H1 (cell line): ENCODE results near the gene INVS. TPM values are rescaled to one million over a fixed set of nuclear protein-coding genes. Genes with fewer than 3 reads are reported as not detected.
"Not testable (repeated sequence)": the region's sequence is repeated elsewhere in the genome, so short reads cannot be mapped to it uniquely, and the experiment has no call there.

ENCODE experiments used
- CTCF ChIA-PET: fragments of 300-600 bp; sonication (Branson Sonifier 250); formaldehyde crosslinking; loops from one replicate; lab custom pipeline; 2021; ENCODE audit not compliant: partially characterized antibody; lab: Charles Lee
- POLR2A ChIA-PET: fragments of 300-600 bp; sonication (Branson Sonifier 250); formaldehyde crosslinking; loops from one replicate; lab custom pipeline; 2021; ENCODE audit warnings: inconsistent platforms; ENCODE audit not compliant: partially characterized antibody; lab: Charles Lee
- DNase-seq, 2 experiments: peaks; one replicate each; pipeline versions ENCODE4 v3.0.0 to v3.0.0-alpha.2; 2010 to 2022; ENCODE audit warnings: low spot score in 2 of 2, low read depth in 1 of 2, mixed read lengths in 1 of 2
- FAIRE-seq: peaks from 2 replicates; lab custom pipeline; 2011; peaks lifted over from hg19 to GRCh38; lab: Jason Lieb, UNC
- H2AFZ ChIP-seq: 2 replicates; pipeline ENCODE4 v1.8.1; 2012; ENCODE audit warnings: low read length, inconsistent platforms
- H2AK5ac ChIP-seq: 2 replicates; pipeline ENCODE4 v1.6.1; 2013; ENCODE audit warnings: low read depth, low read length
- H2BK120ac ChIP-seq: replicated peaks from 2 replicates; pipeline ENCODE3; 2013; ENCODE audit warnings: low read depth, low read length, inconsistent platforms
- H2BK12ac ChIP-seq: 2 replicates; pipeline ENCODE4 v1.6.1; 2013; ENCODE audit warnings: low read depth, low read length
- H2BK15ac ChIP-seq: 2 replicates; pipeline ENCODE4 v1.6.1; 2013; ENCODE audit warnings: low read length
- H2BK20ac ChIP-seq: 2 replicates; pipeline ENCODE4 v1.6.1; 2013; ENCODE audit warnings: low read length
- H2BK5ac ChIP-seq: 2 replicates; pipeline ENCODE4 v1.6.1; 2013; ENCODE audit warnings: low read depth, low read length
- H3K14ac ChIP-seq: 2 replicates; pipeline ENCODE4 v1.6.1; 2013; ENCODE audit warnings: inconsistent platforms; ENCODE audit not compliant: insufficient read length
- H3K18ac ChIP-seq: 2 replicates; pipeline ENCODE4 v1.6.1; 2013; ENCODE audit warnings: low read length; ENCODE audit errors: extremely low read depth
- H3K23ac ChIP-seq: 2 replicates; pipeline ENCODE4 v1.6.1; 2013; ENCODE audit warnings: inconsistent platforms; ENCODE audit not compliant: insufficient read length
- H3K23me2 ChIP-seq: 2 replicates; pipeline ENCODE4 v1.6.1; 2013; ENCODE audit warnings: low read depth, low read length
- H3K27ac ChIP-seq: 2 replicates; pipeline ENCODE4 v1.6.1; 2011; ENCODE audit warnings: low read depth, low read length, inconsistent platforms
- H3K27me3 ChIP-seq, 4 experiments: replicated peaks in 1 of 4; 1 replicate in 1 of 4; 2 replicates in 3 of 4; pipeline versions ENCODE4 v1.6.1 to v1.8.1; 2011 to 2013; ENCODE audit warnings: low read length in 3 of 4, mild to moderate bottlenecking in 3 of 4, inconsistent platforms in 2 of 4, mixed read lengths in 2 of 4, moderate library complexity in 1 of 4; ENCODE audit not compliant: control insufficient read depth in 3 of 4, insufficient read depth in 3 of 4; ENCODE audit errors: extremely low read depth in 1 of 4
- H3K36me3 ChIP-seq, 4 experiments: 2 replicates each; pipeline versions ENCODE4 v1.6.1 to v1.8.1; 2011 to 2013; ENCODE audit warnings: mild to moderate bottlenecking in 4 of 4, low read length in 3 of 4, moderate library complexity in 2 of 4, control low read depth in 1 of 4, inconsistent platforms in 1 of 4; ENCODE audit not compliant: insufficient read depth in 4 of 4, control insufficient read depth in 2 of 4
- H3K4ac ChIP-seq: replicated peaks from 2 replicates; pipeline ENCODE3; 2013; ENCODE audit warnings: low read length, low read depth, mixed read lengths, inconsistent platforms; ENCODE audit not compliant: insufficient read length
- H3K4me1 ChIP-seq, 4 experiments: replicated peaks in 1 of 4; 1 replicate in 1 of 4; 2 replicates in 3 of 4; pipeline versions ENCODE4 v1.6.1 to v1.8.1; 2011 to 2013; ENCODE audit warnings: low read length in 3 of 4, inconsistent platforms in 2 of 4, mixed read lengths in 1 of 4; ENCODE audit not compliant: insufficient read depth in 4 of 4, control insufficient read depth in 3 of 4
- H3K4me2 ChIP-seq, 2 experiments: 2 replicates each; pipeline versions ENCODE4 v1.6.1 to v1.8.1; 2011 to 2013; ENCODE audit warnings: low read depth in 2 of 2, low read length in 2 of 2, control low read depth in 1 of 2, inconsistent platforms in 1 of 2, mild to moderate bottlenecking in 1 of 2; ENCODE audit not compliant: insufficient read depth in 1 of 2
- H3K4me3 ChIP-seq, 4 experiments: fragments of 200-600, 300-600 bp in 1 of 4; sonication (generic), shearing (Covaris generic), sonication (Bioruptor Twin) in 1 of 4; 2 replicates each; pipeline versions ENCODE4 v1.5.1 to v1.8.1; 2011 to 2016; ENCODE audit warnings: low read length in 4 of 4, low read depth in 3 of 4, control low read depth in 2 of 4, inconsistent platforms in 2 of 4, mild to moderate bottlenecking in 2 of 4, mixed read lengths in 1 of 4, moderate library complexity in 1 of 4; ENCODE audit not compliant: insufficient read depth in 2 of 4; ENCODE audit errors: extremely low read depth in 1 of 4
- H3K56ac ChIP-seq: replicated peaks from 2 replicates; pipeline ENCODE3; 2013; ENCODE audit warnings: low read depth, mild to moderate bottlenecking, mixed read lengths, low read length, inconsistent platforms; ENCODE audit not compliant: insufficient read length
- H3K79me1 ChIP-seq: 2 replicates; pipeline ENCODE4 v1.6.1; 2013; ENCODE audit warnings: low read depth, low read length, control low read depth
- H3K79me2 ChIP-seq, 2 experiments: 2 replicates each; pipeline versions ENCODE4 v1.6.1 to v1.8.1; 2012 to 2013; ENCODE audit warnings: low read length in 2 of 2, mild to moderate bottlenecking in 2 of 2, inconsistent platforms in 1 of 2; ENCODE audit not compliant: insufficient read depth in 2 of 2, control insufficient read depth in 1 of 2
- H3K9ac ChIP-seq, 4 experiments: replicated peaks in 1 of 4; 1 replicate in 1 of 4; 2 replicates in 3 of 4; pipeline versions ENCODE4 v1.6.1 to v1.8.1; 2011 to 2013; ENCODE audit warnings: low read depth in 3 of 4, low read length in 3 of 4, control low read depth in 2 of 4, mild to moderate bottlenecking in 2 of 4, moderate library complexity in 2 of 4, inconsistent platforms in 1 of 4; ENCODE audit errors: extremely low read depth in 1 of 4
- H3K9me3 ChIP-seq, 2 experiments: 2 replicates each; pipeline versions ENCODE4 v1.6.1 to v1.8.1; 2012 to 2013; ENCODE audit warnings: mild to moderate bottlenecking in 2 of 2, moderate library complexity in 2 of 2, control low read depth in 1 of 2, inconsistent platforms in 1 of 2, low read depth in 1 of 2, low read length in 1 of 2, mixed read lengths in 1 of 2; ENCODE audit not compliant: insufficient read depth in 2 of 2
- H4K20me1 ChIP-seq, 2 experiments: replicated peaks in 1 of 2; 2 replicates each; pipeline versions ENCODE3 to v1.8.1; 2011 to 2013; ENCODE audit warnings: inconsistent platforms in 2 of 2, low read length in 2 of 2, mild to moderate bottlenecking in 1 of 2; ENCODE audit not compliant: insufficient read depth in 2 of 2, control insufficient read depth in 1 of 2
- H4K5ac ChIP-seq: 2 replicates; pipeline ENCODE4 v1.6.1; 2013; ENCODE audit warnings: low read length, low read depth, mixed read lengths, inconsistent platforms; ENCODE audit not compliant: insufficient read length
- H4K8ac ChIP-seq: 2 replicates; pipeline ENCODE4 v1.8.0; 2013; ENCODE audit warnings: mild to moderate bottlenecking, moderate library complexity, low read length, inconsistent platforms; ENCODE audit not compliant: insufficient read depth; ENCODE audit errors: extremely low read depth
- H4K91ac ChIP-seq: replicated peaks from 2 replicates; pipeline ENCODE3; 2013; ENCODE audit warnings: low read length, mixed read lengths, inconsistent platforms; ENCODE audit not compliant: insufficient read length
- WGBS, 2 experiments: shearing (Covaris generic) in 1 of 2; methylation state at CpG; one replicate each; pipeline versions ENCODE4 v1.1.6 to v1.1.7; 2013 to 2015; ENCODE audit warnings: low lambda C conversion rate in 2 of 2, mixed read lengths in 2 of 2, inconsistent platforms in 1 of 2, low coverage in 1 of 2, missing lambda C conversion rate in 1 of 2; ENCODE audit not compliant: insufficient replicate concordance in 2 of 2, insufficient coverage in 1 of 2, insufficient read length in 1 of 2; ENCODE audit errors: extremely low coverage in 1 of 2, missing lambda C conversion rate in 1 of 2; 5-methylcytosine and 5-hydroxymethylcytosine counted together
- polyA plus RNA-seq, 7 experiments: library from polyadenylated mRNA; depleted of rRNA in 3 of 7; stranded (reverse) in 5 of 7; unstranded in 2 of 7; fragments of >200 nt in 5 of 7; fragments of 200-250 nt in 2 of 7; gene quantifications; 1 replicate in 5 of 7; 2 replicates in 1 of 7; 4 replicates in 1 of 7; pipeline versions ENCODE4 v1.2.1 to v1.2.3, GENCODE V29; 2011 to 2013; ENCODE audit warnings: missing spikeins in 2 of 7, mixed read lengths in 2 of 7
- total RNA-seq: library from RNA; stranded (reverse); fragmentation: NEBNext Ultra II Directional; extraction: Animal tissue kit (Norgen Biotek cat#: 25700); gene quantifications from 2 replicates; pipeline ENCODE4 v1.2.1, GENCODE V29; 2021

INVS gene
- total and polyA plus RNA-seq, 2 of the 8 experiments (the other 6 are each of a cell fraction or from before 2014, with no cell fraction given), result 4.1 to 6.9 TPM

GRCh38 chr9:100145167-100145934, 46.3 kb downstream of the INVS start:
- Histone ChIP-seq H3K4me1 (peaks cover 0 to 15% (median 4%) of the 10 kb centered on the region in 4 experiments; a peak in 5 of 7 replicates), H3K4me2 (peak overlapping the region; percentile 67 to 83), H3K36me3 (peaks cover 0 to 35% (median 8%) of the 10 kb centered on the region in 4 experiments; a peak in 4 of 8 replicates), H4K5ac (peak overlapping the region; percentile 3), H3K4me3 (peak overlapping the region; percentile 44 to 76 (median 60)), H3K9ac (peak overlapping the region in 3 of 4 experiments; percentile 32 to 44 (median 37); a peak in 3 of 7 replicates), H2BK5ac (peak overlapping the region; percentile 77; the same call in 1 of the 2 replicates), H3K27ac (0 out of 2 replicates have a peak overlapping the region, but pooled peaks have one; percentile 10), H3K79me2 (peaks cover 0 to 50% of the 10 kb centered on the region in 2 experiments; a peak in 2 of 4 replicates), H3K18ac (peak overlapping the region; percentile 90)
- H2BK12ac ChIP-seq, DNase-seq, H2BK15ac ChIP-seq, H4K20me1 ChIP-seq, H3K14ac ChIP-seq, H3K56ac ChIP-seq, H4K8ac ChIP-seq, H2AFZ ChIP-seq, H2BK120ac ChIP-seq, H2AK5ac ChIP-seq, H3K4ac ChIP-seq, FAIRE-seq, CTCF ChIA-PET, H3K27me3 ChIP-seq, H3K23me2 ChIP-seq, H2BK20ac ChIP-seq, H3K23ac ChIP-seq, H3K9me3 ChIP-seq, H3K79me1 ChIP-seq, H4K91ac ChIP-seq: not testable (repeated sequence)
- POLR2A ChIA-PET, result interaction anchor here (1.4 kb wide), 1 partner anchor 10 kb away, joined by 6 read pairs; no protein-coding TSS in a partner anchor
- WGBS, 2 experiments, result 28% methylated on average over 15 of the region's 15 CpGs; no CpG with 5 or more reads in 1 of the 2 experiments
